GM12878 (cell line): ENCODE measurements around the gene OR6B1.

ENCODE experiments used
- EZH2 ChIP-seq: IDR thresholded peaks from 2 replicates; pipeline ENCODE4 v1.6.1; 2012; ENCODE audit warnings: low read depth, mild to moderate bottlenecking, control low read depth, inconsistent platforms, low read length, borderline replicate concordance; ENCODE audit not compliant: control insufficient read depth
- MAX ChIP-seq: IDR thresholded peaks from 2 replicates; pipeline ENCODE4 v1.6.1; 2012; ENCODE audit warnings: low read depth, low read length, improper control_type of control experiment
- NFYA ChIP-seq: IDR thresholded peaks from 2 replicates; pipeline ENCODE4 v1.6.1; 2011; ENCODE audit warnings: low read depth, mild to moderate bottlenecking, low read length, improper control_type of control experiment, borderline replicate concordance
- REST ChIP-seq: IDR thresholded peaks from 2 replicates; pipeline ENCODE4 v1.6.1; 2012; ENCODE audit warnings: mild to moderate bottlenecking, low read depth, low read length

DNA sequence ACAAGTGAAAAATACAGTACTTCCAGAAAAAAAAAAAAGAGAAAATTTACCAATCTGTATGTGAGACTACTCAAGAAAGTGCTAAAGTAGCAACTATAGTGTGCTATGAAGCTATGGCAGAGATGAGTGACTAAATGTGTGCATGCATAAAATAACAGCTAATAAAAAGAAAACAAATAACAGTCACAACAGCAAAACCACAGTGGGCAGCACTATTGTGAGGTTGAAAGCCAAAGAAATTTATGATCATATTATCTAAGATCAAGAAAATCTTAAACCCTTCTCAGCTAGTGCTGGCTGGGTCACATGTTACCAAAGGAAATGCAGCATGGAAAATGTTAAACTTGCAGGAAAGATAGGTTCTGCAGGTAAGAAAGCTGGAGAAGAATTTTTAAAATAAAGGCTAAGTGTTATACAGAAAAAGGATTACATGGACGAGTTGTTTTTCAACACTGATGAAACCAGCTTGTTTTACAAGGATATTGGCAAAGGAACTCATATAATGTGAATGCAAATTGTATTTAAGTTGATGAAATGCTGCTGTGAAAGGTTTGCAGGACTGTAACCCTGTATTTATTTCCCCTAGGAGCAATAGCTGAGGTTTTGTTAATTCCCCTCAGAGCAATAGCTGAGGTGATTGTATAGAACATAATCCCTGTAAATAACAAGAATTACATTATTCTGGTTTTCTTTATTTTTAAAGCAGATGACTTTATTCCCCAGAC lies 33.0 kb downstream of the OR6B1 start:
- no peak for TF ChIP-seq MAX
- TF ChIP-seq EZH2, result no peak
- no peak for TF ChIP-seq REST
- no peak for TF ChIP-seq NFYA
